Urinary bladder (tissue), 4 donors: ENCODE measurements around the gene STX11. TPM values are rescaled to one million over a fixed set of nuclear protein-coding genes. Genes with fewer than 3 reads are reported as not detected.
A peak's percentile ranks its signal among the peaks of the same experiment; 100 is the strongest.

ENCODE experiments used
- DNase-seq: peaks from one replicate; pipeline ENCODE4 v3.0.0-alpha.2; 2015; ENCODE audit errors: extremely low spot score
- H3K27ac ChIP-seq: one replicate; pipeline ENCODE4 v1.5.1; 2013; ENCODE audit warnings: low read depth, mild to moderate bottlenecking, moderate library complexity
- H3K36me3 ChIP-seq: one replicate; pipeline ENCODE4 v1.6.1; 2013; ENCODE audit warnings: mild to moderate bottlenecking, moderate library complexity; ENCODE audit not compliant: insufficient read depth
- H3K4me1 ChIP-seq: one replicate; pipeline ENCODE4 v1.6.1; 2013; ENCODE audit warnings: mild to moderate bottlenecking, moderate library complexity; ENCODE audit not compliant: insufficient read depth
- H3K4me3 ChIP-seq: one replicate; pipeline ENCODE4 v1.5.1; 2013; ENCODE audit warnings: low read depth, low read length
- WGBS: extraction: QIAGEN DNeasy Blood & Tissue Kit; methylation state at CpG from one replicate; pipeline ENCODE4 v1.1.7; 2013; 5-methylcytosine and 5-hydroxymethylcytosine counted together
- polyA plus RNA-seq: library from polyadenylated mRNA; stranded (reverse); fragments of 200-250 nt; gene quantifications from one replicate; pipeline ENCODE4 v1.2.3, GENCODE V29; 2013
- total RNA-seq: library from RNA; depleted of rRNA; stranded (reverse); fragments of >200 nt; gene quantifications from one replicate; pipeline ENCODE4 v1.2.3, GENCODE V29; 2014
- donor health status: healthy with polysubstance abuse.
- donor health status: healthy.

Gene STX11
- total RNA-seq (2.7 TPM), polyA plus RNA-seq (4.4 TPM)

GRCh38 chr6:144149894-144150709 lies at the start of gene STX11:
Gene STX11 (plus strand): TSS chr6:144150517. CDS start chr6:144186628, 36,111 bp downstream.
- DNase-seq: no peak
- peak within 1 kb of the TSS; percentile 74 for H3K4me3 ChIP-seq
- H3K36me3 ChIP-seq: no peaks in the 10 kb centered on the region
- H3K27ac ChIP-seq: peak within 1 kb of the TSS; percentile 35
- under 1% methylated on average over 93 of the region's 93 CpGs for WGBS
- no peaks in the 10 kb centered on the region for H3K4me1 ChIP-seq

- WGBS: 75% methylated on average over 4 of the region's 4 CpGs
- no peaks in the 10 kb centered on the region for H3K4me1 ChIP-seq
Measured at GRCh38 chr6:144103026-144103563, 47.2 kb upstream of the STX11 start.

GRCh38 chr6:144104488-144104887 lies 45.8 kb upstream of the STX11 start:
- Histone ChIP-seq H3K36me3 (no peaks in the 10 kb centered on the region), H3K27ac (no peak overlapping the region), H3K4me1 (no peaks in the 10 kb centered on the region), H3K4me3 (no peak overlapping the region)
- WGBS: 52% methylated on average over 4 of the region's 4 CpGs
- DNase-seq: no peak

More at GRCh38 chr6:144103026-144103563, 47.2 kb upstream of the STX11 start:
- Histone ChIP-seq H3K4me3 (no peak overlapping the region), H3K36me3 (no peaks in the 10 kb centered on the region), H3K27ac (no peak overlapping the region)
- no peak for DNase-seq

- 1% methylated on average over 2 of the region's 2 CpGs for WGBS
- H3K36me3 ChIP-seq: no peaks in the 10 kb centered on the region
- H3K27ac ChIP-seq: no peak overlapping the region
- H3K4me1 ChIP-seq: no peaks in the 10 kb centered on the region
- H3K4me3 ChIP-seq: no peak overlapping the region
- DNase-seq: peak; percentile 60
Measured at GRCh38 chr6:144104898-144105487, 45.3 kb upstream of the STX11 start.

- Histone ChIP-seq H3K36me3 (no peaks in the 10 kb centered on the region), H3K4me1 (no peaks in the 10 kb centered on the region), H3K4me3 (no peak overlapping the region), H3K27ac (no peak overlapping the region)
- WGBS: 75% methylated on average over 1 of the region's 1 CpG
- DNase-seq: no peak
Measured at GRCh38 chr6:144106206-144106605, 44.1 kb upstream of the STX11 start.

GRCh38 chr6:144110210-144110609 lies 40.1 kb upstream of the STX11 start:
- 68% methylated on average over 5 of the region's 5 CpGs for WGBS
- no peak overlapping the region for H3K27ac ChIP-seq

GRCh38 chr6:144113366-144113765 lies 37.0 kb upstream of the STX11 start:
- Histone ChIP-seq H3K27ac (no peak overlapping the region), H3K4me1 (no peaks in the 10 kb centered on the region), H3K4me3 (no peak overlapping the region), H3K36me3 (no peaks in the 10 kb centered on the region)
- DNase-seq: no peak
- 93% methylated on average over 6 of the region's 6 CpGs for WGBS

More at GRCh38 chr6:144110210-144110609, 40.1 kb upstream of the STX11 start:
- no peaks in the 10 kb centered on the region for H3K36me3 ChIP-seq
- no peaks in the 10 kb centered on the region for H3K4me1 ChIP-seq
- no peak overlapping the region for H3K4me3 ChIP-seq
- DNase-seq: no peak

GRCh38 chr6:144115219-144115618 lies 35.1 kb upstream of the STX11 start:
- H3K27ac ChIP-seq: no peak overlapping the region
- WGBS: 95% methylated on average over 3 of the region's 3 CpGs
- no peaks in the 10 kb centered on the region for H3K4me1 ChIP-seq
- no peak for DNase-seq
- no peaks in the 10 kb centered on the region for H3K36me3 ChIP-seq
- no peak overlapping the region for H3K4me3 ChIP-seq

GRCh38 chr6:144119376-144119775 lies 30.9 kb upstream of the STX11 start:
- Histone ChIP-seq H3K4me1 (no peaks in the 10 kb centered on the region), H3K4me3 (no peak overlapping the region), H3K36me3 (no peaks in the 10 kb centered on the region), H3K27ac (no peak overlapping the region)
- DNase-seq: no peak
- WGBS: 93% methylated on average over 5 of the region's 5 CpGs

- H3K4me1 ChIP-seq: no peaks in the 10 kb centered on the region
- no peak overlapping the region for H3K27ac ChIP-seq
- no peaks in the 10 kb centered on the region for H3K36me3 ChIP-seq
- no peak overlapping the region for H3K4me3 ChIP-seq
- DNase-seq: no peak
Measured at GRCh38 chr6:144122861-144123260, 27.5 kb upstream of the STX11 start.

GRCh38 chr6:144123421-144123820 lies 26.9 kb upstream of the STX11 start:
- Histone ChIP-seq H3K27ac (no peak overlapping the region), H3K4me3 (no peak overlapping the region), H3K4me1 (no peaks in the 10 kb centered on the region), H3K36me3 (no peaks in the 10 kb centered on the region)
- 55% methylated on average over 2 of the region's 2 CpGs for WGBS
- DNase-seq: no peak

- no peak for DNase-seq
- Histone ChIP-seq H3K4me3 (no peak overlapping the region), H3K27ac (no peak overlapping the region), H3K4me1 (no peaks in the 10 kb centered on the region), H3K36me3 (no peaks in the 10 kb centered on the region)
- 67% methylated on average over 2 of the region's 2 CpGs for WGBS
Measured at GRCh38 chr6:144123836-144124235, 26.5 kb upstream of the STX11 start.

GRCh38 chr6:144127097-144127496 lies 23.2 kb upstream of the STX11 start:
- 85% methylated on average over 6 of the region's 6 CpGs for WGBS
- Histone ChIP-seq H3K4me1 (no peaks in the 10 kb centered on the region), H3K36me3 (no peaks in the 10 kb centered on the region), H3K4me3 (no peak overlapping the region), H3K27ac (no peak overlapping the region)
- no peak for DNase-seq

- Histone ChIP-seq H3K4me1 (no peaks in the 10 kb centered on the region), H3K27ac (no peak overlapping the region), H3K36me3 (no peaks in the 10 kb centered on the region), H3K4me3 (no peak overlapping the region)
- 85% methylated on average over 6 of the region's 6 CpGs for WGBS
- DNase-seq: no peak
Measured at GRCh38 chr6:144129469-144129868, 20.8 kb upstream of the STX11 start.
